PFSK-1 (cell line): ENCODE measurements around the gene GJA10.
A peak's percentile ranks its signal among the peaks of the same experiment; 100 is the strongest.

Source experiments
- FOXP2 ChIP-seq: optimal IDR thresholded peaks from 2 replicates; pipeline ENCODE3; 2011; ENCODE audit warnings: borderline replicate concordance, control low read depth, inconsistent platforms; ENCODE audit not compliant: insufficient read depth; ENCODE audit errors: extremely low read length, extremely low read depth
- POLR2AphosphoS5 ChIP-seq: IDR thresholded peaks from 2 replicates; pipeline ENCODE4 v1.6.1; 2012; ENCODE audit warnings: low read depth, mild to moderate bottlenecking, control low read depth, low read length, moderate library complexity
- REST ChIP-seq, 2 experiments: IDR thresholded peaks; 2 replicates each; pipeline versions ENCODE4 v1.6.1 to v1.8.0; 2011 to 2012; ENCODE audit warnings: low read depth in 2 of 2, low read length in 2 of 2, control low read depth in 1 of 2, inconsistent platforms in 1 of 2, mild to moderate bottlenecking in 1 of 2, moderate library complexity in 1 of 2; ENCODE audit not compliant: insufficient read depth in 1 of 2
- SIN3A ChIP-seq: IDR thresholded peaks from 2 replicates; pipeline ENCODE4 v1.6.1; 2012; ENCODE audit warnings: mild to moderate bottlenecking, low read length, moderate library complexity, borderline replicate concordance; ENCODE audit not compliant: insufficient read depth
- TAF1 ChIP-seq: IDR thresholded peaks from 2 replicates; pipeline ENCODE4 v1.6.1; 2012; ENCODE audit warnings: low read length, control low read depth, borderline replicate concordance; ENCODE audit not compliant: insufficient read depth

The GJA10 gene

GRCh38 chr6:89939144-89939543, 44.9 kb downstream of the GJA10 start:
- TF ChIP-seq POLR2AphosphoS5: peak; percentile 46; the same call in 1 of the 2 replicates
- TF ChIP-seq FOXP2: no peak
- TF ChIP-seq SIN3A: no peak

GRCh38 chr6:89940225-89941027, 46.2 kb downstream of the GJA10 start:
- TF ChIP-seq TAF1: no peak
- TF ChIP-seq SIN3A: 0 out of 2 replicates have a peak, but pooled peaks have one; percentile 63
- TF ChIP-seq FOXP2: peak; percentile 69

GRCh38 chr6:89941031-89941762, 46.9 kb downstream of the GJA10 start:
- TF ChIP-seq REST (IDR thresholded peaks at IDR 0.05; ENCODE audit: insufficient read depth in 1 of 2, low read depth in 2 of 2, low read length in 2 of 2) (no peak), TAF1 (no peak), FOXP2 (no peak), POLR2AphosphoS5 (no peak), SIN3A (no peak)

GRCh38 chr6:89941763-89942497, 47.7 kb downstream of the GJA10 start:
- TF ChIP-seq FOXP2: no peak
- no peak for TF ChIP-seq SIN3A
- peak; percentile 49; the same call in 1 of the 2 replicates for TF ChIP-seq POLR2AphosphoS5

GRCh38 chr6:89942601-89943000, 48.3 kb downstream of the GJA10 start:
- TF ChIP-seq POLR2AphosphoS5: no peak
- TF ChIP-seq SIN3A: no peak
- TF ChIP-seq REST (IDR thresholded peaks at IDR 0.05; ENCODE audit: insufficient read depth in 1 of 2, low read depth in 2 of 2, low read length in 2 of 2): no peak

GRCh38 chr6:89944181-89944755, 50.0 kb downstream of the GJA10 start:
- TF ChIP-seq REST (IDR thresholded peaks at IDR 0.05; ENCODE audit: insufficient read depth in 1 of 2, low read depth in 2 of 2, low read length in 2 of 2): no peak
- no peak for TF ChIP-seq SIN3A
- no peak for TF ChIP-seq POLR2AphosphoS5
- no peak for TF ChIP-seq TAF1
- no peak for TF ChIP-seq FOXP2
